Kidney capillary endothelial cell (primary cell): ENCODE results near the gene RNF152.

Experiments
- DNase-seq: peaks from one replicate; pipeline ENCODE4 v3.0.0-alpha.2; 2018; ENCODE audit warnings: low spot score

Gene RNF152

DNA sequence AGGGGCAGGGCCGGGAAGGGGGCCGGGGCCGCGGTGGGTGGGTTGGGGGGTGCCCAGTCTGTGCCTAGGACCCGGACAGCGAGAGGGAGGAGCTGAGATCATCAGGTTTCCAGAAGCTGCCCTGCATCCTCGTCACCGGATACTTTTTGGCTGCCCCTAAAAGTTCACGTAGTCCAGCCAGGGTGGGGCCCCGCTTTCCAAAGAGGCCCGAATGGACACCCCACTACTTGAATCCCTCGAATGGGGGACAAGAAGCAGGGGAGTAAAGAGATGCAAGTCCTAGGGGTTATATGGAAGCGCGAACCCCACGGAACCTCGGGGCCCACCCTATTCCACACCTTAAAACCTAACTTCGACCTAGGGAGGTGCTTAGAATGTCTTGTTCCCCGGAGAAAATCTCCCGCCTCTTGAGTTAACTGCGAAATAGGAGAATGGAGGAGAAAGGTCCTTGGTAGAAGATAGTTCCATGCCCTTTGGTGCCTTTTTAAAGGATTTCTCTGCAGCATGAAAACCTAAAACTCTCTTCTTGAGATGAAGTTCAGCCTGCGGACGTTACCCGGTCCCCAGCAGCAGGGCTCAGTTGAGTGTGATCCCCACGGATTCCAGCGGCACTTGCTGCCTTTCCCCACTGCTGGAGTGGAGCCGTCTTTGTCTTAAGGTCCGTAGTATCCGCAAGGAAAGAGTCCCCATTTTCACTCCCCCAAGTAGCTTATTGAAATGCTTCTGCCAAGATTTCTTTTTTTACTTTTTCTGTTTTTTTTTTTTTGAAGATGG is 2.1 kb upstream of the RNF152 start:
- DNase-seq: no peak

DNA sequence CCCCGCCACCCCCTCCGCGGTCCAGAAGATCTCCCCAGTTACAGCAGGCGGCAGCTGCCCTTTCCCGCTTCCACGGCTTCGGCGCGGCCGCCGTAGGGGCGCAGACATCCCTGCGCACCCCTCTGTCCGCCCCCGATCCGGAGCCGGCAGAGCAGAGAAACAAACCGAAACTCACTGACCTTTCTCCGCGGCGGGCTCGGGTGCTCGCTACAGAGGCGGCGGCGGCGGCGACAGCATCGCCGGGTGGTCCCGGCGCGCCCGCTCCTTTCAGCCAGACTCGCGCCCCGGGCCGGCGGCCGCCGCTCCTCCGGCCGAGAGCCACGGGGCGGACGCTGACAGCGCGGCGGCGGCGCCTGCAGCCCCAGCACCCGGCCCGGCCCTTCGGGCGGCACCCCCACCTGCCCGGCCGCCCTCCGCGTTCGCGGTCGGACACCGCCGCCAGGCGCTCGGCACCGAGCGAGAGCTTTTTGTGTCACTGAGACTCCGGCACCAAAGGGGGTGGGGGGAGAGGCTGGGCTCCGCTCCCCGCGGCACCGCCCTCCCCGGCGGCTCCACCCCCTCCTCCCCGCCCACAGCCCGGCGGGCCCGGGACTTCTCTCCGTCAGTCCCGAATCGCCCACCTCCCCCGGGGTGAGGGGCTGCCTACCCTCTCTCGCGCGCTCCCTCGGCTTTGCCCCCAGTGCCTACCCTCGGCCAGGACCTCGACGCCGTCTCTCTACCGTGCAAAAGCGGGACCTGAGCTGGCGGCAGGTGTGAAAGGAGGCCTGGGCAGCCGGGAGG is 1.4 kb upstream of the RNF152 start:
- DNase-seq: peak; percentile 64

DNA sequence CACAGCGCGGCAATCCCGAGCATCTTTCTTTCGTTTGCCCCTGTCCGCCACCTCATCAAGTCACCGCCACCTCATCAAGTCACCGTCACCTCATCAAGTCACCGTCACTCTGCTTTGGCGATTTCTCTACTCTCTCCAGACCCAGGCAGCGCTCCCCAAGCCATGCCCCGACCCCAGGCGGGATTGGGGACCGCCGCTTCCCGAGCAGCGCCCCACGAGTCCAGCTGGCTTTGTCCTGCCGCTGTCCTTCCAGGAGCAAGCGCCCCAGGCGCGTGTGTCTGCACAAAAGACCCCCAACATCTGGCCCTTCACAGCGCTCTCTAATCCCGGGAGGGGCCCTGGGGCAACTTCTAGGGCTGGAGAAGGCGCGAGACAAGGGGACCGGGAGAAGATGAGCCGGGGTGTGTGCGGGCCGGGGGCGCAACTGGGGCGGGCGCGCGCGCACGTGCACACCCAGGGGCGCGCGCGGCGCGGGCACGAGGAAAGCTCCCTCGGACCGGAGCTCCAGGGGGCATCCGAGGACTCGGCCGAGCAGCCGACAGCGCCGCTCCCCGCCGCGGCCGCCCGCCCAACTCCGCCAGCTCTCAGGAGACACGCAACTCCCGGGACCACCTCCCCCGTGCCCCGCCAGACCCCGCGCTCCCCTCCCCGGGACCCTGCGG is 633 bp upstream of the RNF152 start:
- peak; percentile 55 for DNase-seq

DNA sequence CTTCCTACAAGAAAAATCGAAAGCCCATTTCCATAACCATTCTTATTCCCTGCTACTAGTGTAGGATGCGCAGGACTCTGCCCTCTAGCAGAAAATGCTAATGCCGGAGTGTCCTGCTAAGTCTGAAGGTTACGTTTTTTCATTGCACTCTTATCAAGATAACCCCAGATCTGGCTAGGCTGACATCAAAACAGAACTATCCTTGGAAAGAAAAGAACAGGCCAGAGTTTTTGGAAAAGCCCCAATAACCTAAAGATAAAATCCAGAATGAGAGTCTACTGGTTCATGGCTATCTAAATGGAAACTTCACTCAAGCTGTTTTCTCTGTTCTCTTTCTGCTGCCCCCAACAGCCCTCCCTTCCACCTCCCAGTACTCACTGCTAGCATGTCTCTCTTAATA is 913 bp downstream of the RNF152 start:
- no peak for DNase-seq

DNA sequence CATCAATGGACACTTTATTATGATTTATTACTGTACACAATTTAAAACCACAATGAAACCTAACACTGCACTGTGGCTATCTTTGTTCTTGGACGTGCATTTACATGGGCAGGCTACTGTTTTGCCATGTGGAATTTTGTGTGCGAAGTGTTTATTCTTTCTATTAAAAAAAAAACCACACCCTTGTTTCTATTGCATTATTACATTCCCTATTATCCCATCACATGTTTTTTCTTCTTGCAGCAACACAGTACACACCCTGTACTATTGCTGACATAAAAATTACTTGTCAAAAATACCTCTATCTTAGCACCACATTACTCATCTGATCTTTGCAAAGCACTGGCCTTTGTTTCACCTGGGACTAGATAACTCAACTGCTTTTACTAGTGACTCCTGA is 1.5 kb downstream of the RNF152 start:
- no peak for DNase-seq

DNA sequence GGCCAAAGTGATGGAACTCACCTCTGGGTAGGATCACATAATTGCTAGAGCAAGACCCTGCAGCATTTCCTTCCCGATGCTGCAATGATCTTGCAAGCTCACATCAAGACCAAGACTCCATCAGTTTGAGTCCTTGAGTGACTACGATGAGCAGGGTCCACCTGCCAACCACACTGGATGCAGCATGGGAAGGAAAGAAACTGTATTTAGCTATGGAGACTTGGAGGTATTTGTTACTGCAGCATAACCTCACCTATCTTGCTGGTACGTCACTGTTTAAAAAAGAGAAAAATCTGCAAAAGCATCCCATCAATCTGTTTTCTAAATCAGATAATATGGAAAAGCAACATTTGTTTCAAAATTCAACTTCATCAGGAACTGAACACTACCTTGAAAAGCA is 2.5 kb downstream of the RNF152 start:
- DNase-seq: no peak

DNA sequence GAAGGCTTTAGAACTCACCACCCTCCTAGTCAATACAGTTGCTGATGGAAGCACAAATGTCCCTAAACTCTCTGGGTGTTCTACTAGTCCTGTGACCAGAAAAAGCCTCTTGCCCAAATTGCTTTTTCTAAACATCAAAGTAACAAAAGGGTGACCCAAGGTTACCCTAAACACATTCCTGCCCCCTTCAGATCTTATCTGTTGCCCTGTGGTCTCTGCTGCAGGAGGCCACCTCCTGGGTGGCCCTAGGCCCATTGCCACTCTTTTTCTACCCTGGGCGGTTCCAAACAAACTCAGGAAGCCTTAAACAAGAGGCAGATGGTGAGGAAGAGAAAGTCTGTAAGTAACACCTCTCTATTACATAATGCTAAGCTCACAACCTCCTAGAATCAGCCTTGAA is 3.3 kb downstream of the RNF152 start:
- no peak for DNase-seq

DNA sequence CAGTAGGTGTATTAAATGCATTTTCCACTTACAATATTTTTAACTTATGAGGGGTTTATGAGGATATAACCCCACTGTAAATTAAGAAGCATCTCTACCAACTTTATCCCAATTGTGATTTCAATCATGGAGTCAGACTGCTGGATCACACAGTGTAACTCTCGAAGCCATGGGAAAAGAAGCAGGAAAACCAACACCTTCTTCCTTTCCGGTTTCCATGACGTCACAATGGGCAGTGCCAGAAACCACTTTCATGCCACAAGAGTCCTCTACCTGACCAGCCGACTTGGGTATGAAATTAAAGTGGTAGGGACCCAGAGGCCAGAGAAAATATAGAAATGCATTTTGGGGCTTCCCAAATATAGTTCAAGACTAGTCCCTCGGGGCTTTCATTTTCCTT is 4.2 kb downstream of the RNF152 start:
- no peak for DNase-seq

DNA sequence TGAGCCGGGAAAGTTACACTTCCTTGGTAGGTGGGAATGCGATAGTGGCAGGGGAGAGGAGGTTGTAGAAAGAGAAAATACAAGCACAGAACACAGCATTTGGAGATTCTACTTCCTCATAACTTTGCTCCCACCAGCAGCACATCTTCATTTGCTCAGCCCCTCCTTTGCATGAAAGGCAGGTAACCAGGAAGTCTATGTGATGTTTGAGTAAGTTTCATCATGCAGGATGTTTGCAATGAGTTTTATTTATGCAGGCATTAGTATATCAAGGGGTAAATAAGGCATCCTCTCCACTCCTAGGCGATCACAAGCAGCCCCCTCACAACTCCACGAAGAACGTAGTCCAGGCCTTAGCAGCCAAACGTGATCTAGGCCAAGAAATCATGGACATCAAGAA is 5.0 kb downstream of the RNF152 start:
- no peak for DNase-seq

DNA sequence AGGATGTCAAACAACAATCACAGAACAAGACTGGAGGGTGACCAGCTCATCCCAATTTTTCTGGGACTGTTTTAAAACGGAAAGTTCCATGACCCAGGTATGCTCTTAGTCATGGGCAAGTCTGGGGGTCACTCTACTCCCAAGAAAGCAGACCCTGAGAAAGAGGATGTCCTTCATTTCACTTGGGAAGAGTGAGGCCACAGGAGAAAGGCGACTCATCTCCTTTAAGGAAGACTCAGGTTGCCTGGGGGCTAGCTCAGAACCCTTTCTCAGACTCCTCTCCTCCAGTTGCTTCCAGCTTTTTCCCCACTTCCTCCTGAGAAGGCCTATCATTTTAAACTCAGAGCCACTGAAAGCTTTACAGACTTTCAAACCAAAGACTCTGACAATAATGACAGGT is 9.3 kb downstream of the RNF152 start:
- DNase-seq: no peak

DNA sequence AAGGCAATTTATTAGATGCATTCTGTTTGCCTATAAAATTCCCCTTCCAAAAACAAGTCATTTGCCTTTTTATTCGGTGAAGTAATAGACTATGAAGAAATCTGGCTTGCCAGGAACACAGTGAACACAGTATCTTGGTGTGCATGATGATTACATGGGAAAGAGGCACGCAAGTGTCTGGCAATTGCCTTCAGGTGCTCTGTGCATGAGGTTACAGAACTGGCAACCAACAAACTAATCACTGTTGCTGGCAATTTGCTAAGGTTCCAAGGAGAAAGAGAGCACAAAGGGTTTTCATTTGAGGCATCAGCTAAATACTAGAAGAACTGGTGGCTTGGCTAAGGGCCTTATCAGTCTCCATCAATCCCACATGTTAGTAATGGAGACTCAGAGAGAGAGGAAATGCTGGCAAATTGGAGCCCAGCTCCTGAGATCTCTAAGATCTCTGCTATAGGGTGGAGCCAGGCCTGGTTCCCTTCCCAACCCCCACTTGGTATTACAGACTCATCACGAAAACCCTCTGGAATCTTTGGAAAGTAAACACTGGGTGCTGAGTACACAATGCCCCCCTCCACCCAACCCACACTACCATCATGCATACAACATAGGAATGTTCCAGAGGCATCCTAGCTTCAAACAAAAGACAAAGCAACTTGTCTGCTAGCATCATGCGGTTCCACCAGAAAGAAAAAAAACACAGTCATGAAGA is 10.4 kb downstream of the RNF152 start:
- no peak for DNase-seq

DNA sequence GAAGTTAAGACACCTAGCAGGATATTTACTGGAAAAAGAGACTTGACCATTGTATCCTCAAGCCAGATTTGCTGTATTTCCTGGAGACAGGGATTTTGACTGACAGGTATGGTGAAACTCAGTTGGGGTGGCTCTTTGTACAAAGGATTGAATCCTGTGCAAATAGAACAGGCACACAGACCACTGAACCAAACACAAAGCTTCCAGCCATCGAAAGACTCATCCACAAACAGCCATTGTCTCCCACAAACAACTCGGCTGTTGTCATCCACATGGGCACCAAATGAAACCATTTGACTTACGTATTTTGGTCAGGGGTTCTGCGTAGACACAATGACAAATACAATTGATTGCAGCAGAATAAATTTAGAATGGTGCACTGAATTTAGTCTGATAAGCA is 15.9 kb downstream of the RNF152 start:
- no peak for DNase-seq

DNA sequence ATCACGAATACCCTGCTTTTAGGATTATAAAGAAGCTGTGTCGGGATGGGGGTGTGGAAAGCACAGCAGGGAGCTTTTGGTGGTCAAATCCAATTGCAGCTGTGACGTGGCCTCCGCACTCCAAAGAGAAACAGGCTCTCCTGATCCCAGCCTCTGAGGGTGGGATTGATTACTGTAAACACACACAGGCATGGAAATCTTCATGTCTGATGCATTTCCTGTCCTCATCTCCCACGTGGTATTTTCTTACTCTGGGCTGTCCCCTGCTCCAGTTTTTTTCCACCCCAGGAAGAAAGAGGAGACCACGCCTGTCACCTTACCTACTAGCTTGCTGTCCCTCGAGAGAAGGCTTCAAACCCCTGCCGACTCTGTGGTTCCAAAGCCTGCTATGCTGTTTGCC is 22.7 kb downstream of the RNF152 start:
- DNase-seq: peak; percentile 55

DNA sequence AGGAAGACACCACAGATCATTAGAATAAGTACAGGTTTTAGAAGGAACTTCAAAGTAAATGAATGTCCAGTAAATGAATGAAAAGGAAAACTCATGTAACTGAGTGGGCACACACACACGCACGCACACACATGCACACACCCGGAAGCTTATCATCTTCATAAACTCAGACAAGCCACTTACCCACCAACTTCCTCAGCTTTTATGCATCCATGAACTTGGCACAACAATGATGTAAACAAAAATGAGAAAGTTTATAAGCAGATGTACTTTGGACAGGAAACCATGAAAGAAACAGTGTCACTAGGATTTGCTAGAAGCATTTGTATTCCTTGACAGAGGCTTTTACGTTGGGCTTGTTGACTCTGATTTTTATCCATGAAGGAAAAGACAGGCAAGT is 23.2 kb downstream of the RNF152 start:
- no peak for DNase-seq

DNA sequence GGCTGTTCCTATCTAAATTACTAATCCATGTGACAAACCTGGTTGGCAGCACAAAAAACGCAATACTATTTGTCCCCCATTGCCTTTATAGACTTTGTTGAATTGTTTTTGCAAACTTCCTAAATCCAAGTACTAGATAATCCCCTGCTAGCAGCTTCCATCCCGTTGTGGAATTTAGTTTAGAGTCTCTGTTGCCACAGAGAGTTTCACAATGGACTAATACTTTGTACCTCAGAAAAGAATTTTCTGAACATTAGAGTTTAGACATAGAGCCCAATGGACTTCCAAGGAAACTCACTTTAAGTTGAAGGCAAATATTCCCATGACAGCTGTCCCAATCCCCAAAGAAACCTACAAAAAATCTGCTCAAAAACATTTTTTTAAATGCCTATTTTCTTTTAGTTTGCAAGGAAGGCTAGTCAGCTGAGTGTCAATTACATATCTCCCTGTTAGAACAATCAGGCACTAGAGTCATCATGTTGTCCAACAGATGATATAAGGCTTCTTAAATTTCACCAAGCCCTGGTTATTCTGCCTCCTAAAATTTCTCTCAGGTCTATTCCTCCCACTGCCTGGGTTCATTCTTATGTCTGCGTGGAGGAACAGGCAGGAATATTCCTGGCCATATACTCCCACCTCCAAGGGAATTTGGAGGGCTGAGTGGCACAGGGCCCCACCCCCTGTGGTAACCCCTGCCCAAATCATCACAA is 27.2 kb downstream of the RNF152 start:
- DNase-seq: no peak

DNA sequence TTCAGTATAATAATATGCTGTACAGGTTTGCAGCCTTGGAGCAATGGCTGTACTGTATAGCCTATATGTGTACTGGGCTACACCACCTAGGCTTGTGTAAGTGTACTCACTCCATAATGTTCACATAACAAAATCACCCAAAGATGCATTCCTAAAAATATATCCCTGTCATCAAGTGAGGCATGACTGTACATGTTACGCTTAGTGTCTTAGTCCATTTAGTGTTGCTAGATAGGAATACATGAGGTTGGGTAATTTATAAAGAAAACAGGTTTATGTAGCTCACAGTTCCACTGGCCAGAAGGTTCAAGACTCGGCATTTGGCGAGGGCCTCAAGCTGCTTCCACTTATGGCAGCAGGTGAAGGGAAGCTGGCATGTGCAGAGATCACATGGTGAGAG is 31.4 kb downstream of the RNF152 start:
- no peak for DNase-seq

DNA sequence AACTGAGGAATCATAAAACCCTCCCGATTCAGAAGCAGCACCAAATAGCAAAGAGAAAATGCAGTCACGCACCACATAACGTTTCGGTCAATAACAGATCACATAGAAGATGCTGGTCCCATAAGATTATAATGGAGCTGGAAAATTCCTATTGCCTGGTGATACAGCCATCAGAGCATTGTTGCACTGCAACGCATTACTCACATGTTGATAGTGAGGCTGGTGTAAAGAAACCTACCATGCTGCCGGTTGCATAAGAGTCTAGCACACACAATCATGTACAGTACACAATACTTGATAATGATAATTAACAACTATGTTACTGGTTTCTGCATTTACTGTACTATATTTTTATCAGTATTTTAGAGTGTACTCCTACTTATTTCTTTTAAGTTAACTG is 32.5 kb downstream of the RNF152 start:
- no peak for DNase-seq

DNA sequence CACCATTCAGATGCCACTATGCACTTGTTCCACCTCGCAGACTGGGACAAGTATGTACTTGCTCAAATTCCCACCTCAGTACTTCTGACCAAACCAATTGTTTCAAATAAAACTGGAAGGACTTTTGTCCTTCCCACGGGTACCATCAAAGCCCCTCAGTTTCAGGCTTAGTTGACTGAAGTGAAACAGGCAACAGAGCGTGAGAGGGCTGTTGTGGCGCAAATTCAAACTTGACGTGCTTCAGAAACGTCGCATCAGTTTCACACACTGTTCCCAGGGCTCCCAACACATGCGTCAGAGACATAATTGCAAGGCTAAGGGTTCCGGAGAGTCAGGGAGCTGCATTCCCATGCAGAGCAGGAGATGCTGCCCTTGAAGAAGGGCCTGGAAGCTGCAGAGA is 33.7 kb downstream of the RNF152 start:
- DNase-seq: no peak

DNA sequence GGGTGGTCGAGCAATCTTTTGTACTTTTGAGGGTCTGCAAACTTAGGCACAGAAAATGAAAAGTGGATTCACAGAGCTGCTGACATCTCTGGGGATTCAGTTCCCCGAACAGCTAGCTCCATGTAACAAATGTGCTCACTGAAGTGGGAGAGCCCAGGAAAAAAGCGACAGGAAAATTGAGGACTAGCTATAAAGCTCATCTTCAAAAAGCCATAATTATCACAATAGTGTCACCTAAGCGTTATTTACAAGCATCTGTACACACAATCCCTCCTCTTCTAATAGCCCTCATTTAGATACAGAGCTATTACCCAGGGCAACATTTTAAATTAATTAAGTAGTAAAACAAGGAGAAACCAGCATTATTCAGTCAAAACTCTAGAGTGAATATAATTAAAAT is 36.1 kb downstream of the RNF152 start:
- no peak for DNase-seq

DNA sequence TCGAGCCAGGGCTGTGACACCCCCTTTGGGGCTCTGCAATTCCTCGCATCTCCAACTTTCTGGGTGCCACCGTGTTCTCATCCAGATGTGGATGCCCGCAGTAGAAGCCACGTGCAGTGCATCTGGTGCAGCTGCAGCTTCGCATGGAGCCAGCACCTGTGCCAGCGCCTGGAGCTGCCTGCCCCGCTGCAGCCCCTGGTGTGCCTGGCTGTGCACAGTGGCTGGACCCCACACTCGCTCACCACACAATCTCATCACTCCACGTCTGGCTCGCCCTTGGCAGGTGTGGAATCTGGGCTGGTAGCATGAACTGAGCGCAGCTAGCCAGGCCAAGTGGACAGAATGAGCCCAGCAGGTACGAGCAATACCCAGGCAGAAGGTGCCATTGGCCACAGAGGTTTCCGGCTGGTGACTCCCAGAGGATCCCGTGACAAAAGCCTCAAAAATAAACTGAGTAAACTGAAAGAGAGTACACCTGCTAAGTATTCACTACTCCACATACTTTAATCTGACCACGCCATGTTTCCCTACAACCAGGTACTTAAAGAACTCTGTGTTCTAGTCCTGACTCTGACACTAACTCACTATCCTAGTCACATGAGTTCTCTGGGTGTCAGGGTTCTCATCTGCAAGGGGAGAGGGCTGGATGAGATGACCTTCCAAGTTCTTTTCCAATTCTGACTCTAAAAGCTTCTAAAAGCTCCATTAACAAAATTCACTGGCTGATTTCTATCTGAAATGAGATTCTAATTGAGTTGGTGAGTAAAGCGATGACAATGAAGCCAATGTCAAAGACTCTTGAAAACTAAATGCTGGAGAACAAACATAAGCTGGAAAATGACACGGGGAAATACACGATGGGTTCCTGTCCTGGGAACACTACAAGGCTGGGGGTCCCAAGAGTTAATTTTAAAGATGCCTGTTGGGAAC is 37.1 kb downstream of the RNF152 start:
- no peak for DNase-seq
